Measurements from ENCODE around the gene KRTAP9-7.

DNA sequence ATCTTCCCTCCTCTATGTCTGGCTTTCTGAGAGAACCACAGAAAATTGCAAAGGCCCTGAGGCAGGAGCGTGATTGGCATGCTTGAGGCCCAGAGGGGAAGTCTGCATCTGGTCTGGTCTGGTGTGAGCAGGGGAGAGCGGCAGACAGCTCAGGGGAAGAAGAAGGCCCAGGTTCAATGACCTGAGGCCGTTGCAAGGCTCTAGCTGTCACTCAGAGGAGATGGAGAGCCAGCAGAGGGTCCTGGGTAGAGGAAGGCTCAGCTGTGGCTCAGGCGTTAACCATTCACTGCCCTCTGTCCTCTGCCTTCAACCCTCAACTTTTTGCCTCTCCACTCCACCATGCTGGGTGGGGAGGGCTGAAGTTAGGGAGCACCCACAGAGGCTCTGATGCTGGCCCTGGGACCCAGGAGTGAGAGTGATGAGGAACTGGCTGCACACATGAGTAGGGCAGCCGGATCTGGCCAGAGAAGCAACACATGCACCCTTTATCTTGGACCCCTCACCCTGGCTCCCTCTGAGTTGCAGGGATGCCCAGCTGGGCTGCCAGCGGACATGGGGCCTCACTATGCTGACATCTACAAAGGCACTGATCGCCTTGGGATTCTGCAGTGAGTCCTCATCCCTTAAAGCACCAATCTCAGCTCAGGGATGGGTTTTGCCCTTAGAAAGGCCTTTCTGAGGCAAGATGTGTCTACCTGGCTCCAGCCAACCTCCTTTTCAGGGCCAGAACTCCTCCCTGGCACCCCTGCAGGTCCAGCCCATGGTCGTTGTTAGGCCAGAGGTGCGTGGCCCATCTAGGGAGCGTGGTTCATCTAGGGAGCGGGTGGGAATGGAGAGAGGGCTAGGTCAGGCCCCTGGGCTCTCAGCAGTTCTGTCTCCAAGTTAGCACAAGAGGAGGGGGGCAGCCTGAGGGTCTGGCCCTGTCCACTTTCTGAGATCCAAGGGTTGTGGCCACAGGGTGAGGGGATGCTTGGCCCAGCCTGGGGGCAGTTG lies 47.7 kb downstream of the KRTAP9-7 start:
- TF ChIP-seq ZNF384 (IDR thresholded peaks at IDR 0.05) (no peak), TARDBP (IDR thresholded peaks at IDR 0.05) (no peak), FOXK2 (IDR thresholded peaks at IDR 0.05) (no peak), L3MBTL2 (conservative IDR thresholded peaks at IDR 0.05) (no peak)
